ENCODE results near the gene NRCAM. TPM values are rescaled to one million over a fixed set of nuclear protein-coding genes. Genes with fewer than 3 reads are reported as not detected.

The NRCAM gene
- total RNA-seq, 1 donor, result 1.3 TPM

GRCh38 chr7:108360058-108360800, 96.0 kb downstream of the NRCAM start:
- H3K4me3 ChIP-seq (ENCODE audit: low read depth, low read length), result no peak overlapping the region
- no peak for TF ChIP-seq CTCF (IDR thresholded peaks at IDR 0.05; ENCODE audit: insufficient read depth, low read depth, low read length)
- no peak for DNase-seq (ENCODE audit: low read depth)

DNA sequence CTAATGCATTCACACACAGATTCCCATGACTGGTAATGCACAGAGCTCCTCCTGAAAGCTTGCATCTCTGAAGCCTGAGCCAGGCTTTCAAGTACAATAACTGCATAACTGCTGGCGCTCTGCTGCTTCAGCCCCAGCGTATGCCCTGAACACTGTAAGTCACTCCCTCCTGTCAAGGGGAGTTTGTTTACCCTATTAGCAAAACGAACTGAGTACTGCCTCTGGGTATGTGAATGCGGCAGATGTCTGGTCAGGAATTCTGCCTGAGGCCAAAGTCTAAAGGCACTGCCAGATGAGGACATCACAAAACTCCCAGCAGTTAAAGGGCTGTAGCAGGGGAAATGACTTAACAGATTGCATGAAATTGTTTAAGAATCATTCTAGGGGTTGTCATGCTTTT, 97.7 kb downstream of the NRCAM start:
- peak; percentile 84 for DNase-seq (ENCODE audit: low read depth)
- no peak overlapping the region for H3K4me3 ChIP-seq (ENCODE audit: low read depth, low read length)
- no peak for TF ChIP-seq CTCF (IDR thresholded peaks at IDR 0.05; ENCODE audit: insufficient read depth, low read depth, low read length)

DNA sequence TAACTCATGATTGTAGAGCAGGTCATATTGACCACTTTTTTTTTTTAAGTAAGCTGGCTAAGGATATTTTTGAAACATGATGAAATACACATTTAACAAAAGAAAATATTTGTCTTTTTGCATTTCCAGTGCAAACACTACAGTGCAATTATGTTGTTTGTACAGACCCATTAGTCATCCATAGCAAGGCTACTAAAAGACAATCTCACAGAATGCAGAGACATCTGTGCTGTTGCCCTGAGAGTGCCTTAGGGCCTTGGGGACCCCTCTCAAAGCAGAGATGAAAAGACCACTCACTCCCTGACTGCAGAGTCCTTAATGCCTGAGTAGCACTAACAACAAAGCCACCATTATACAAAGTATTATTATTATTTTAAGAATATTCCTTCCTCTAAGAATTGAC, 104.5 kb downstream of the NRCAM start:
- H3K4me3 ChIP-seq (ENCODE audit: low read depth, low read length), result no peak overlapping the region
- DNase-seq (ENCODE audit: low read depth), result peak; percentile 11
- no peak for TF ChIP-seq CTCF (IDR thresholded peaks at IDR 0.05; ENCODE audit: insufficient read depth, low read depth, low read length)

DNA sequence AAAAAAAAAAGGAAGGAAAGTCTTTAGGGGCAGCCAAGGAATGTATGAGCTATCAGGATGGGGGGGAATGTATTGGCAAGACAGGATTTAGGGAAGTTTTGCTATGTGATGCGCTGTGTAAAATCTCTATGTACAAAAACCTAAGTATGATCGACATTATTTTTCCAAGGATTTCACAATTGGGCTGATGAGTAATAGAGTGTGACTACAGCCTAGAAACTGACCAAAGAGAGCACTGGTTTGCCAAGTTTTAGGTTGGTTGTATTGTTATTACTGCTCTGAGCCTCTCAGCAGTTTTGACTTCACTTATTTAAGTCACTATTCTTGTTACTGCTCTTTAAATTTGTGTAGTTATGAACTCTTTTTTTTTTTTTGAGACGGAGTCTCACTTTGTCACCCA, 107.3 kb downstream of the NRCAM start:
- DNase-seq (ENCODE audit: low read depth), result peak; percentile 28
- H3K4me3 ChIP-seq (ENCODE audit: low read depth, low read length), result no peak overlapping the region
- TF ChIP-seq CTCF (IDR thresholded peaks at IDR 0.05; ENCODE audit: insufficient read depth, low read depth, low read length), result no peak

DNA sequence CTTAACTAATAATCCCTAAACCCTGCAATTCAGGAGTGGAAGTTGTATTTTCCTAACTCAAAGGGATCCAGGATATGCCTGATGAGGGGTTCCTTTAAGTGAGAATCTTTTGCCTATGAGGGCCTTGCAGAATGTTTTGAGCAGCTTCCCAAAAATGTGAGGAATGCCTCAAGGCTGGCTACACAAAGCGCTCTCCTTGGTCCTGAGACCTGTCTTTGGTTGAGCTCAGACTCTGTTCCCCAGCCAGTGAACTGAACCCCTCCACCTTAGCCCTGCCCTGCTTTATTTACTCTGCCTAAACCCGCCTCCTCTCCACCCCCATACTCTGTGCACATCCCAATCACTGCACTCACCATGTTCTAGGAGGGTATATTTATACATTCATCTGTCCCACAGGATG, 108.6 kb downstream of the NRCAM start:
- DNase-seq (ENCODE audit: low read depth), result peak; percentile 34
- H3K4me3 ChIP-seq (ENCODE audit: low read depth, low read length), result no peak overlapping the region
- TF ChIP-seq CTCF (IDR thresholded peaks at IDR 0.05; ENCODE audit: insufficient read depth, low read depth, low read length), result no peak

- TF ChIP-seq CTCF (IDR thresholded peaks at IDR 0.05; ENCODE audit: insufficient read depth, low read depth, low read length), result no peak
Observed at GRCh38 chr7:108345710-108346336, 110.4 kb downstream of the NRCAM start.

More at GRCh38 chr7:108345710-108346336, 110.4 kb downstream of the NRCAM start:
- no peak overlapping the region for H3K4me3 ChIP-seq (ENCODE audit: low read depth, low read length)
- DNase-seq (ENCODE audit: low read depth), result no peak
